ENCODE results near the gene KIF1B.

DNA sequence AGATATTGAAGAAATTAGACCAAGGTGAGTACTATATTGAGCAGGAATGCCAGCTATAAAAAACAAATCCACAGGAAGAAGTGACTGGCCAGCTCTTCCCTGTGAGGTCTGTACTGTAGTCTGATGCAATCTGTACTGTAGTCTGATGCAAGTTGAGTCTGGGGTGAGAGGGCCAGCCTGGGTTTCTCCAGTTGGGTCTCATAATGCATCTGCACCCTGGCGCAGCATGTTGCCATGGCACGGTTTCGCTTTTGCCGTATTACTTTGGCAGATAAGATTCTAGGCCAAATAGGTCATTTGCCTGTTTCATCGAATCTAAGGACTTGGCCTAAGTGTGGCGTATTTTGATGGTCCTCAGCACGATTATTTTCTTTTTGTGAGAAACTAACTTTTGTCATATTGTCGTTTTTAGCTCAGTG is 164.1 kb downstream of the KIF1B start:
- TF ChIP-seq POLR2A (IDR thresholded peaks at IDR 0.05) (no peak), EP300 (IDR thresholded peaks at IDR 0.05) (no peak)
- TF ChIP-seq, protein P1, sequence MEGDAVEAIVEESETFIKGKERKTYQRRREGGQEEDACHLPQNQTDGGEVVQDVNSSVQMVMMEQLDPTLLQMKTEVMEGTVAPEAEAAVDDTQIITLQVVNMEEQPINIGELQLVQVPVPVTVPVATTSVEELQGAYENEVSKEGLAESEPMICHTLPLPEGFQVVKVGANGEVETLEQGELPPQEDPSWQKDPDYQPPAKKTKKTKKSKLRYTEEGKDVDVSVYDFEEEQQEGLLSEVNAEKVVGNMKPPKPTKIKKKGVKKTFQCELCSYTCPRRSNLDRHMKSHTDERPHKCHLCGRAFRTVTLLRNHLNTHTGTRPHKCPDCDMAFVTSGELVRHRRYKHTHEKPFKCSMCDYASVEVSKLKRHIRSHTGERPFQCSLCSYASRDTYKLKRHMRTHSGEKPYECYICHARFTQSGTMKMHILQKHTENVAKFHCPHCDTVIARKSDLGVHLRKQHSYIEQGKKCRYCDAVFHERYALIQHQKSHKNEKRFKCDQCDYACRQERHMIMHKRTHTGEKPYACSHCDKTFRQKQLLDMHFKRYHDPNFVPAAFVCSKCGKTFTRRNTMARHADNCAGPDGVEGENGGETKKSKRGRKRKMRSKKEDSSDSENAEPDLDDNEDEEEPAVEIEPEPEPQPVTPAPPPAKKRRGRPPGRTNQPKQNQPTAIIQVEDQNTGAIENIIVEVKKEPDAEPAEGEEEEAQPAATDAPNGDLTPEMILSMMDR (IDR thresholded peaks at IDR 0.05): no peak
